HG03520 (cell line): ENCODE measurements around the gene ZNF221.
"Not testable (repeated sequence)": the region's sequence is repeated elsewhere in the genome, so short reads cannot be mapped to it uniquely, and the experiment has no call there.

Source experiments
- ATAC-seq: cut with Tn5 transposase; IDR thresholded peaks from one replicate; pipeline ENCODE4 v1.9.1; 2021; ENCODE audit warnings: mild to moderate bottlenecking, moderate library complexity; ENCODE audit not compliant: unreplicated experiment

Gene ZNF221

DNA sequence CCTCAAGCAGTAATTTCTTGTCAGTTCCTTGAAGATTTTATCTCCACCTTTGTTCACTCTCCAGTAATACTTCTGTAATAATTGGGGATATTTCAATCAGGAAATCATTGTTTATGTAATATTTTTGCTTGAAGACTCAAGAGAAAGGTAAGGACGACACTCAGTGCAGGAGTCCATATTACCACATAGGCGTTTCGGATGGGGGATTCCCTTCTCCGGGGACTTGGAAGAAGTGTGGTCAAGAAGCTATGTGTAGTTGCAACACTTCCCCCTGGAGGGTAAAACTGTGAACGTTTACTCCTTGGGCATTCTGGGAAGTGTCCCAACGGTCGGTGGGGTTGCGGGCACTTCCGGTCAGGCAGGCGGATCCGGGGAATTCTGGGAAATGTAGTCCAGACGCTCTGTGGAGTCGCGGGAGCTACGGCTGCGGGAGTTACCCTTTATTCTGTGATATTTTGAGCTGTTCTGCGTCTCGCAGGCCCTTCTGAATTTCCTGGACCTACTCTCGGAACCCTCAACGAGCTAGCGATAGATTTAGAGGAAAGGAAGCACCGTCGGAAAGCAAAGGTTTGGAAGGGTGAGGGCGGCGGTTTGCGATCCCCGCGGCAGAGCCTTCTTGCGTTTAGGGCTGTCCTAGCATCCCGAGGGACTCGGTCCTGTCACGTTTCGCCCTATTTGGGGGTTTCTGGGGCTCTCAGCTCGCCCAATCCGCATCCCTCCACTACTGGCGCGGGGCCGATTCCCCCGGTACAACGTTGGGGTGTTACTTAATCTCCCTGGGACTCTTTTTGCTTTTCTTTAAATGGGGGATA lies at the start of gene ZNF221:
TSS of gene ZNF221 (plus strand) at position 395 of the 812 bp plus-strand sequence. CDS start 11,499 bp downstream, outside the sequence.
- peak; percentile 68 for ATAC-seq

DNA sequence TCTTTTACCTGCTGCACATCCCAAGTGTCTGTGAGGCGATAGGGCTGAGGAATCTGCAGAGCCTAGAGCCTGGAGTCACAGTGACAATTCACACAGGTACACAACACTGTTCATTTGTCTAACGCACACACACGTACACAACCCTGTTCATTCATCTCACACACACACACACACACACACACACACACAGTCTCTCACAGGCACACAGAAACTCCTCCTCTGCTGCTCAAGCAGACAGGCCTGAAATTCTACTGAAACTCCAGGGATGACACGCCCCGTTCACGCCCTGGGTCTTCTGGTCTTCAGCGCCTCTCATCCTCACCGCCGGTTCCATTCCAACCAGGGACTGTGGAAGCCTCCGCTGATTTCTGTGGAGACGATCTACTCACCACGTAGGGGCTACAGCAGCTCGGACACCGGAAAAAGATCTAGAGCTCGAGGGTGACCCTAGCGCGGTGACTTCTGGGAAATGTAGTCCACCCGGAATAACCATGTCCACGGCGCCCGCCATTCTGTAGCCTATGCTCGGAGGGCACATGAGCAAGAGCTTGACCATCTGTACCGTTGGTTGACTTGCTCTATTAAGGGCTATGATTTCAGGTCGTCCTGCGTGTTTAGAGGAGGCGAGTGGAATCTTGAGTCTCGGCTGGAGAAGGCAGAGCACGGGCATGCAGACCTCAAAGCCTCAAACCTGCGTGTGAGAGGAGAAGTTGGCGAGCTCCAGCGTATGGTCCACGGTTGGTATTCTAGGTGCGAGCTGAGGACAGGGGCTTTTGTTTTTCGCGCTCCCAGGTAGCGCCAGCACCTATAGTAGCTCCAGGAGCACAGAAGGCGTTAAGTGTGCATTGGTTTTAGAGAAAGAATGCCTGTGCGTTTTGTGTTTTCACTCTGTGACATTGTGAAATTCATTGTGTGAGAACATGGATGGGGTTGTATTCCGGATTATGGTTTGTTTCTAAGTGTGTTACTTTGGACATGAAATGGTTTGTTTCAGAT lies 49.3 kb upstream of the ZNF221 start:
- ATAC-seq = no peak

DNA sequence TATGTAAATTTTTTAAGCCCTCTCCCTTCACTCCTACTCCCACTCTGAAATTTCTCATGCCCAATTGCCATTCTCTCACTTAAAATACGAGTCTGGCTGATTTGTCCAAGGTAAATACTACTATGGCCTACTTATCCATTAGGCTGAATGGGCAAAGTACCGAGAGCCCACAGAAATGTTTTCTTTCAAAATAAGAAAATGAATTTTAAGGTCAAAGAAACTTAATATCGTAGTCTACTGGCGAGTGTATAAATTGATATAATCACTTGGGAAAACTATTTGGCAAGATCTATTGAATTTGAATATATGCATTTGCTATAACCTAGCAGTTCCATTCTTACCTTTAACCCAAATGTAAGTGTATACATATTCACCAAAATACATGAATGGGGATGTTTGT lies 48.6 kb upstream of the ZNF221 start:
- no peak for ATAC-seq

GRCh38 chr19:43905897-43906296 lies 45.1 kb upstream of the ZNF221 start:
- ATAC-seq = no peak

GRCh38 chr19:43906774-43907173 lies 44.3 kb upstream of the ZNF221 start:
- ATAC-seq = no peak

DNA sequence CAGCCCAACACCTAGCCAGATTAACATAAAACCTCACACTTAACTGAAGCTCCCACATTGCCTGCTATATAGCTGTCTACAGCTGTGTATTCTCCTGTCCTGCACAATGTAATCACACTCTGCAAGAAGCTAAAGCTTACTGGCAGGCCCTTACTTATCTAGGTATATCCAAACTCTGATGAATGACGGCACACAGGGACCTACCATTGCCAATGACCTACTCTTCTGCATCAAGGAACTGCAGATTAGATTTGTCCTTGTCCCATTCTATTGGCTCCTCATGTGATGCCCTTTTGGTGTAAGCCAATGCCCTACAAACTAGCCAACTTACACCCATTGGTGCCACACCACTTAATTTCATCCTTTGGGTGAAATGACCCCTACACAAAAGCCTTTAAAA lies 42.4 kb upstream of the ZNF221 start:
- ATAC-seq = no peak

DNA sequence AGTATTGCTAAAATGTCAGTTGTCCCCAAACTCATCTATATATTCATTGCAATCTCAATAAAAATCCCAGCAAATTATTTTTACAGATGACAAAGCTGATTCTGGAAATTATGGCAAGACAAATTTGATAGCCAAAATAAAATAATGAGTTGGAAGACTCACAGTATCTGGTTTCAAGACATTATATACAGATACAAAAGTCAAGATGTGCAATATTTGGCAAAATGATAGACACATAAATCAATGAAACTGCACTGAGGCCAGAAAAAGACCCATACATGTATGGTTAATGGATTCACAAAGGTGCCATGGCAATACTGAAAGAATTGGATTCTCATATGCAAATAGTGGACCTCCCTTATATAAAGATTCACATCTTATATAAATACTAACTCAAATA lies 40.1 kb upstream of the ZNF221 start:
- ATAC-seq = no peak

- no peak for ATAC-seq
Measured at GRCh38 chr19:43913383-43913782, 37.6 kb upstream of the ZNF221 start.

GRCh38 chr19:43914051-43914450 lies 37.0 kb upstream of the ZNF221 start:
- ATAC-seq = no peak

- ATAC-seq = no peak
Measured at GRCh38 chr19:43923875-43924274, 27.2 kb upstream of the ZNF221 start.

- ATAC-seq = no peak
Measured at GRCh38 chr19:43928820-43929219, 22.2 kb upstream of the ZNF221 start.

- no peak for ATAC-seq
Measured at GRCh38 chr19:43934055-43934984, 16.7 kb upstream of the ZNF221 start.

- peak; percentile 82 for ATAC-seq
Measured at GRCh38 chr19:43934985-43935708, 15.9 kb upstream of the ZNF221 start, which contains the start of gene ZNF45. Gene ZNF45, minus strand, starts transcription at chr19:43935282. Its CDS starts 13,097 bp downstream, at chr19:43922185.

GRCh38 chr19:43936188-43936587 lies 14.8 kb upstream of the ZNF221 start:
- ATAC-seq = no peak

GRCh38 chr19:43939557-43940260 lies 11.3 kb upstream of the ZNF221 start:
- ATAC-seq = no peak

DNA sequence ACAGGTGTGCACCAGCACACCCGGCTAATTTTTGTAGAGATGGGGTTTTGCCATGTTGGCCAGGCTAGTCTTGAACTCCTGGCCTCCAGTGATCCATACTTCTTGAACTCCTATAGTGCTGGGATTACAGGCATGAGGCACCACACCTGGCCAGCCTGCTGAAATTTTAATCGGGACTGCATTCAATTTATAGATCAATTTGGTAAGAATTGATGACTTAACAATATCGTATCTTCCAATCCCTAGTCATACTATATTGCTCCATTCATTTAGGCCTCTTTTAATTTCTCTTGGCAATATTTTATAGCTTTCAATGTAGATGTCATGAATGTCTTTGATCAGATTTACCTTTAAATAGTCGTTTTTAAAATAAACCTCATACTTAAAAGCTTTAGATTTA lies 10.3 kb upstream of the ZNF221 start:
- ATAC-seq = no peak

- ATAC-seq = no peak
Measured at GRCh38 chr19:43941209-43941608, 9.8 kb upstream of the ZNF221 start.

DNA sequence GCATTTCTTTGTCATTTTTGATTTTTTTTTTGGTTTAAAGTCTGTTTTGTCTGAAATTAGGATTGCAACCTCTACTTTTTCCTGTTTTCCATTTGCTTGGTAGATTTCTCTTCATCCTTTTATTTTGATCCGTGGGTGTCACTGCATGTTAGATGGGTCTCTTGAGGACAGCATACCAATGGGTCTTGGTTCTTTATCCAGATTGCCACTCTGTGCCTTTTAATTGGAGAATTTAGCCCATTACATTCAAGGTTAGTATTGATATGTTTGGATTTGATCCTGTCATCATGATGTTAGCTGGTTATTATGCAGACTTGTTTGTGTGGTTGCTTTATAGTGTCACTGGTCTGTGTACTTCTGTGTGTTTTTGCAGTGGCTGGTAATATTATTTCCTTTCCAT lies 3.6 kb upstream of the ZNF221 start:
- ATAC-seq = not testable (repeated sequence)

DNA sequence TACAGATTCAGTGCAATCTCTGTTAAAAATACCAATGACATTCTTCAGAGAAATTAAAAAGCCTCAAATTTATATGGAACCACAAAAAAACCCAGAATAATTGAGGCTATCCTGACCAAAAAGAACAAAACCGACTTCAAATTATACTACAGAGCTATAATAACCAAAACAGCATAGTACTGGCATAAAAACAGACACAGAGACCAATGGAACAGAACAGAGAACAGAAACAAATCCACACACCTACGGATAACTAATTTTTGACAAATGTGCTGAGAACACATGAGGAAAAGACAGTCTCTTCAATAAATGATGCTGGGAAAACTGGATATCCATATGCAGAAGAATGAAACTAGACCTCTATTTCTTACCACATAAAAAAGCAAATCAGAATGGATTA lies 1.2 kb upstream of the ZNF221 start:
- not testable (repeated sequence) for ATAC-seq
